ENCODE data around the gene HES6.
A peak's percentile ranks its signal among the peaks of the same experiment; 100 is the strongest.

The HES6 gene

GRCh38 chr2:238254095-238254723 lies 14.4 kb upstream of the HES6 start:
- no peak for TF ChIP-seq GATA1 (IDR thresholded peaks at IDR 0.05; ENCODE audit: low read depth, low read length)
- TF ChIP-seq POLR2A (IDR thresholded peaks at IDR 0.05; ENCODE audit: low read length) = no peak
- DNase-seq = no peak

DNA sequence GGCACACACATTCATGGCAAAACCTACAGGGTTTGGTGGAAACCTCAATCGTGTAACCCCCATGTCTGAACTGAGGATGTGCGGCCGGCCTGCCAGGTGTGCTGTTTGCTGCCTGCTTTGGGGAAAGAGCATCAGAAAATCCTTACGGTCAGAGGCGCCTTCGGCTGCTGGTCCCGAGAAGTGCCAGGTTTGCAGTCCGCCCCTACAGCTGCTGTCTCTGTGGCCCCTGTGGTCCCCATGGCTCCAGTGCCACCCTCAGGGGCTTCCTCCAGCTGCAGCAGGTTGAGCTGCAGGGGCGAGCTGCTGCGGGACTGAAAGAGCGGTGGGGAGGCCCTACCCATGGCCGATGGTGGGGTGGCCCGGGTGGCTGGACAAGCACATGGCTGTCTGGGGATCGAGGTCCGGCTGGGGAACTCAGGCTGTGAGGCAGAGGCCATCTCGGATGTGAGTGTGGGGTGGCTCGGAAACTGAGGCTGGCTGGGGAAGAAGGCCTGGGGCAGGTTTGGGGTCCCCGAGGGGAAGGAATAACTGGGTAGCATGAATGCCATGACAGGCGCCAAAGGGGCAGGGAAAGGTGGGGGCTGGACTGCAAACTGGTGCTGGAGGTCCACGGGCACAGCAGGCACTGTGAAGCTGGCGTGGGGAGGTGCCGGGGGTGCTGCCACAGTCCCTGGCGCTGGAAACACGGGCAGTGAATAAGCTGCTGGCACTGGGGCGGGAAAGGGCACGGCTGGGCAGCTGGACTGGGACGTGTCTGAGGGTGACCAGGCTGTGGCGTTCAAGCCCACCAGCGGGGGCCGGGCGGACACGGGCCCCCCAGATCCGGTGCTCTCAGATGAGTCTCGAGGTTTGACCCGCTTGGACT lies 13.2 kb upstream of the HES6 start:
- TF ChIP-seq GATA1 (IDR thresholded peaks at IDR 0.05; ENCODE audit: low read depth, low read length) (no peak), POLR2A (IDR thresholded peaks at IDR 0.05; ENCODE audit: low read length) (no peak)

DNA sequence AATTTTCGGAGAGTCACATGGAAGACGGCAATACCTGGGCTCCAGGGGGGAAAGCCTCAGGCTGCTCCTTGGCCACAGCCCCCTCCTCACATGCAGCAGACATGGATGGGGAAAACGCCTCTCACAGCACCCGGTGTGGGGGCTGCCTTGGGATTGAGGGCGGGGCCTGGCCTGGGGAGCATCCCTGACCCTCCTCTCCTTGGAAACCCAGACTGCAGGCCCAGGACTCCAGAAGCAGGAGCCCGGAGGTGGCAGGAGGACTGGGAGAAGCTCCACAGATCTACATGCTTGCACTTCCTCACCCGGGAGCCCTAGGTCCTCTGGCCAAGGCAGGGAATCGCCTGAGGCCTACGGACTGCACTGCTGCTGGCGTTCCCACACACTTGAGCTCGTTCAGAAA lies 12.1 kb upstream of the HES6 start:
- TF ChIP-seq GATA1 (IDR thresholded peaks at IDR 0.05; ENCODE audit: low read depth, low read length) (no peak), POLR2A (IDR thresholded peaks at IDR 0.05; ENCODE audit: low read length) (no peak)
- DNase-seq = no peak

More for the DNA sequence above, 13.2 kb upstream of the HES6 start:
- no peak for DNase-seq

- TF ChIP-seq POLR2A (IDR thresholded peaks at IDR 0.05; ENCODE audit: low read length) (no peak), GATA1 (IDR thresholded peaks at IDR 0.05; ENCODE audit: low read depth, low read length) (no peak)
- DNase-seq = no peak
These were observed 11.5 kb upstream of the HES6 start for GRCh38 chr2:238251331-238251730.

GRCh38 chr2:238250896-238251295 lies 11.1 kb upstream of the HES6 start:
- TF ChIP-seq GATA1 (IDR thresholded peaks at IDR 0.05; ENCODE audit: low read depth, low read length) (no peak), POLR2A (IDR thresholded peaks at IDR 0.05; ENCODE audit: low read length) (no peak)
- DNase-seq = no peak

DNA sequence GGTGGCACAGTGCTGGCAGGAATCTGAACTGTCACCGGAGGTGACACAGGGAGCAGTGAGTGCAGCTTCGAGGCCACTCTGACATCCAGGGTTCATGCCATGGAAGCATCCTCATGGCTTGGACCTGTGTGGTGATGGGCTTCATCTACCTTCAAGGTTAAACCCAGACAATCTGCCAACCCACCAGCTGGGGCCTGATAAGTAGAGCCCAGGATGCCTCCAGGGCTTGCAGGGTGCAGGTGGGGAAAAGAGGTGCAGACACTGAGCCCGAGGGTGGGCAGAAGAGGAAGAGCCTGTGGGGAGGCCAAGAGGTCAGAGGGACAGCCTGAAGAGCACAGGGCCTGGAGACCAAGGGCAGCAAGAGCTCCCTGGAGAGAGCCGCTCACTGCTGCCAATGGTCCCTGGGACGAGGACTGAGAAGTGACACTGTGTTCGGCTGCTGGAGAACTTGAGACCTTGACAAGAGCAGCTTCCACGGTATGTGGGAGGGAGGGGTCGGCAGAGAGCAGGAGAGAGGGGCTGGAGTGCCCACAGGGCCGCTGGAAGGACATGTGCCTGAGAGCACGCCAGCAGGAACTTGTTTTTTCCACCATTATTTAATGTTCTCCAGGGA lies 8.1 kb upstream of the HES6 start:
- TF ChIP-seq GATA1 (IDR thresholded peaks at IDR 0.05; ENCODE audit: low read depth, low read length) (no peak), POLR2A (IDR thresholded peaks at IDR 0.05; ENCODE audit: low read length) (no peak)

GRCh38 chr2:238247002-238247822 lies 7.4 kb upstream of the HES6 start:
- TF ChIP-seq GATA1 (IDR thresholded peaks at IDR 0.05; ENCODE audit: low read depth, low read length) (no peak), POLR2A (IDR thresholded peaks at IDR 0.05; ENCODE audit: low read length) (no peak)
- DNase-seq = no peak

More for the DNA sequence above, 8.1 kb upstream of the HES6 start:
- DNase-seq = no peak

DNA sequence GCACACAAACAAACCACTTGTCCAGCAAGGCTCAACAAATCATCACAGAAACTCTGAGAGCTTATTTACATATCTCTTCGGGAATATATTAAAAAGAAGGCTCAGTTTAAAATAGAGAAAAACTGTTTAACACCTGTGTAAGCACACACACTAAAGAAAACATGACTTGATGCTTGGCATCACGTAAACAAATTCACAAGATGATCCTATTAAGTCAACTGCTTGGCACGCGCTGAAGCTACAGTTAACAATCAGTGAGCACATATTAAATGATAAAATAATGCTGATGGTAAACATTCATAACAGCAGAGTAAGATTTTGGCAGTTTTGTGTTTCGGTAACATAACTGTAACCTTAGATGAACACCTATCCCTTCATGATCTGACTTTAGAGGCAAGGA lies 4.3 kb upstream of the HES6 start:
- no peak for TF ChIP-seq GATA1 (IDR thresholded peaks at IDR 0.05; ENCODE audit: low read depth, low read length)
- TF ChIP-seq POLR2A (IDR thresholded peaks at IDR 0.05; ENCODE audit: low read length) = no peak
- DNase-seq = no peak

GRCh38 chr2:238243496-238244076 lies 3.7 kb upstream of the HES6 start:
- DNase-seq = no peak
- TF ChIP-seq GATA1 (IDR thresholded peaks at IDR 0.05; ENCODE audit: low read depth, low read length) = no peak
- TF ChIP-seq POLR2A (IDR thresholded peaks at IDR 0.05; ENCODE audit: low read length) = no peak

DNA sequence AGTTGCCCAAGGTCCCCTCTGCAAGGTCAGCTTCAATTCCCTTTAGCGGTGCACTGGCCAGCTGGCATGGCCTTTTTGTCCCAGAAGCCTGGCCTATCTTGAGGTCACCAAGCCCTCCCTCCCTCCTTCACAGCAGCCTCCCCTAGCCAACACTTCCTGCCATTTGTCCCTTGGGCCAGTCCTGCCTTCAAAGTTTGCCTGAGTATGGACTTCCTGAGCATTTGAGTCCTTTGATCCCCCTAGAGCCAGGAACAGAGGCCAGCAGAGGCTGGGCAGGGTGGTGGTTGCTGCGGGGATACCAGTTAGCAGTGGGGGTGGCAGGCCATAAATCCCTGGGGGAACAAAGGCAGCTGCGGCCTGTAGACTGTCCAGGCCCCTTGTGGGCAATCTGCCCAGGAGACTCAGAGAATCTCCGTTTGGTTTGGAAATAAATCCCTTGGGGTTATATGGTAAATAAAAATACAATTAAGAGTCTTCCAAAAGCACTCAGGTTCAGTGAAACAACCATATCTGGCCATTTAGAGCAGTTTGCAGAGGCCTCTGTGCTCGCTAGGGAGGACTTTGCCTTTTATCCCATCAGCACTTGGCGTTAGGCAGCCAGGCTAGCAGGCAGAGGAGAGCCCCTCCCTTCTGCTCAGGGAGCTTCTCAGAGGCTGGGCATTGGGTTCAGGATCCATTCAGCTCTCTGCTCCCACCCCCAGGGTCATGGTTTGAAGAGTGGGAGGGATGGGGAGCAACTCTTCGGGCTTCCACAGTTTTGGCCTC lies 3.1 kb upstream of the HES6 start:
- no peak for DNase-seq
- TF ChIP-seq GATA1 (IDR thresholded peaks at IDR 0.05; ENCODE audit: low read depth, low read length) (no peak), POLR2A (IDR thresholded peaks at IDR 0.05; ENCODE audit: low read length) (no peak)

GRCh38 chr2:238241970-238242369 lies 2.1 kb upstream of the HES6 start:
- no peak for TF ChIP-seq POLR2A (IDR thresholded peaks at IDR 0.05; ENCODE audit: low read length)
- no peak for DNase-seq

DNA sequence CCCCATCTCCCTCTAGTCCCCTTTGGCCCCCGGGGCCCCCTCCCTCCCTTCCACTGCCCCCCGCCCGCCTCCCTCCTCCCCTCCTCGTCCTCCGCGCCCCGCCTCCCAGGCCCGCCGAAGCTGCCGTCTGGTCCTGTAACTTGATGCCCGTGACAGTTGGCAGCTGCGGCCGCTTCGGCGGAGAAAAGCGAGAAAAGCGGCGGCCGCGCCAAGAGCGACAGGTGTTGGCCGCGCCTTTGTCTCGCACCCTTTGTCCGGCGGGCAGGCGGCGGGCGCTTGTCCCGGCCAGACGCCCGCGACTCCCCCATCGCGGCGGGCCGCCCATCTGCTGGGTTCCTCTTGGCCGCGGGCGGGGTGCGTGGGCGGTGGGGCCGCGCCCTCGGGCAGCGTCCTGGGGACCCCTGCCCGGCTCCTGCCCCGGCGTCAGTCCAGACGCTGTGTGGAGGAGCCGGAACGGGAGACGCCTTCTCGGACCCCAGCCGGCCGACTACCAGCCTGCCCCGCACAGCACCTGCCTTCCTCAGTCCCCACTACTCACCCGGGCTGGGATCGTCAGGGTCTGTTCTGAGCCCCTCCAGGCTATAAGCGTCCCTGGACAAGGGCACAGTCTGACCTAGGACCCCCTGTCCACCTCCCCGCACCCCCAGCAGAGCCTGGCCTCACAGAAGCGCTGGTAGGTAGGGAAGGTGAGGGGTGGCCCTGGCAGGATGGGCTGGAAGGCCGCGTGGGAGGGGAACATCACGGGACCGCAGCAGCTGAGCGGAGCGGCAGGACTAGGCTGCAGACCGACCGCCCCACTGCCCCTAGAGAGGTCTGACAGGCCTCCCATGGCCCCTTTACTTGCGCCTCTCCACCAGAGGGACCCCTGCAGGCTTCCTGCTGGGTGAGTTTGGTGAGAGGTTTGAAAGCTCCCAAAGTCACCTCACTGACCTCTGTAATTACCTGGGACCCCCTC lies 1.2 kb upstream of the HES6 start:
- no peak for TF ChIP-seq POLR2A (IDR thresholded peaks at IDR 0.05; ENCODE audit: low read length)
- no peak for TF ChIP-seq GATA1 (IDR thresholded peaks at IDR 0.05; ENCODE audit: low read depth, low read length)

More for the DNA sequence above, 1.2 kb upstream of the HES6 start:
- DNase-seq = peak; percentile 53 to 55
